Measurements from ENCODE around the gene CCDC24.

Gene CCDC24

GRCh38 chr1:43982241-43982640 lies 9.2 kb upstream of the CCDC24 start:
- no peaks in the 10 kb centered on the region for H4K20me1 ChIP-seq (ENCODE audit: insufficient read depth, low read length)
- peaks cover 10% of the 10 kb centered on the region; the same call in 1 of the 2 replicates for H3F3A ChIP-seq (ENCODE audit: insufficient read depth, low read length)
- H3K4me2 ChIP-seq (ENCODE audit: low read depth, low read length) = no peak overlapping the region
- no peak overlapping the region for H3K9ac ChIP-seq (ENCODE audit: low read length)
- peaks cover 25% of the 10 kb centered on the region for H3K79me2 ChIP-seq (ENCODE audit: low read length)
- no peaks in the 10 kb centered on the region for H3K27me3 ChIP-seq (replicated peaks; ENCODE audit: insufficient read depth, low read length)
- H3K36me3 ChIP-seq (replicated peaks; ENCODE audit: insufficient read depth, low read length) = no peaks in the 10 kb centered on the region
- DNase-seq = no peak
- H3K9me3 ChIP-seq (replicated peaks; ENCODE audit: insufficient read depth, low read length) = no peaks in the 10 kb centered on the region
- no peaks in the 10 kb centered on the region for H3K9me2 ChIP-seq (replicated peaks; ENCODE audit: insufficient read depth, low read length)
- H2AFZ ChIP-seq (ENCODE audit: low read length) = no peak overlapping the region
- TF ChIP-seq EZH2phosphoT487 (IDR thresholded peaks at IDR 0.05; ENCODE audit: low read length) (no peak), EZH2 (optimal IDR thresholded peaks at IDR 0.05; ENCODE audit: low read depth, low read length) (no peak), CTCF (IDR thresholded peaks at IDR 0.05; ENCODE audit: low read length) (no peak)
- peaks cover 14% of the 10 kb centered on the region; the same call in 1 of the 2 replicates for H3K4me1 ChIP-seq (ENCODE audit: low read length)
- no peak overlapping the region for H3K27ac ChIP-seq (ENCODE audit: low read length)
- H3K4me3 ChIP-seq (ENCODE audit: low read length) = no peak overlapping the region

- Histone ChIP-seq H3K4me1 (ENCODE audit: low read length) (peaks cover 12% of the 10 kb centered on the region; the same call in 1 of the 2 replicates), H4K20me1 (ENCODE audit: insufficient read depth, low read length) (no peaks in the 10 kb centered on the region)
These were observed 8.6 kb upstream of the CCDC24 start for GRCh38 chr1:43982808-43983207.

GRCh38 chr1:43983253-43983899 lies 8.0 kb upstream of the CCDC24 start:
- Histone ChIP-seq H3K79me2 (ENCODE audit: low read length) (peaks cover 18% of the 10 kb centered on the region), H3K4me2 (ENCODE audit: low read depth, low read length) (no peak overlapping the region), H3K27me3 (replicated peaks; ENCODE audit: insufficient read depth, low read length) (no peaks in the 10 kb centered on the region), H3K4me3 (ENCODE audit: low read length) (no peak overlapping the region), H3K9ac (ENCODE audit: low read length) (no peak overlapping the region), H3K9me3 (replicated peaks; ENCODE audit: insufficient read depth, low read length) (no peaks in the 10 kb centered on the region), H3K27ac (ENCODE audit: low read length) (no peak overlapping the region), H4K20me1 (ENCODE audit: insufficient read depth, low read length) (no peaks in the 10 kb centered on the region), H3F3A (ENCODE audit: insufficient read depth, low read length) (peaks cover under 1% of the 10 kb centered on the region; the same call in 1 of the 2 replicates), H3K9me2 (replicated peaks; ENCODE audit: insufficient read depth, low read length) (no peaks in the 10 kb centered on the region), H3K36me3 (replicated peaks; ENCODE audit: insufficient read depth, low read length) (no peaks in the 10 kb centered on the region), H3K4me1 (ENCODE audit: low read length) (peaks cover 6% of the 10 kb centered on the region; the same call in 1 of the 2 replicates), H2AFZ (ENCODE audit: low read length) (no peak overlapping the region)
- no peak for TF ChIP-seq CTCF (IDR thresholded peaks at IDR 0.05; ENCODE audit: low read length)
- no peak for TF ChIP-seq EZH2 (optimal IDR thresholded peaks at IDR 0.05; ENCODE audit: low read depth, low read length)
- TF ChIP-seq EZH2phosphoT487 (IDR thresholded peaks at IDR 0.05; ENCODE audit: low read length) = no peak
- DNase-seq = no peak

More at GRCh38 chr1:43982808-43983207, 8.6 kb upstream of the CCDC24 start:
- no peak for DNase-seq
- H3K27me3 ChIP-seq (replicated peaks; ENCODE audit: insufficient read depth, low read length) = no peaks in the 10 kb centered on the region
- H3K4me3 ChIP-seq (ENCODE audit: low read length) = no peak overlapping the region
- H3K4me2 ChIP-seq (ENCODE audit: low read depth, low read length) = no peak overlapping the region
- no peaks in the 10 kb centered on the region for H3K9me3 ChIP-seq (replicated peaks; ENCODE audit: insufficient read depth, low read length)
- H3K9me2 ChIP-seq (replicated peaks; ENCODE audit: insufficient read depth, low read length) = no peaks in the 10 kb centered on the region
- H3K9ac ChIP-seq (ENCODE audit: low read length) = no peak overlapping the region
- no peak for TF ChIP-seq EZH2 (optimal IDR thresholded peaks at IDR 0.05; ENCODE audit: low read depth, low read length)
- TF ChIP-seq CTCF (IDR thresholded peaks at IDR 0.05; ENCODE audit: low read length) = no peak
- TF ChIP-seq EZH2phosphoT487 (IDR thresholded peaks at IDR 0.05; ENCODE audit: low read length) = no peak
- no peaks in the 10 kb centered on the region for H3K36me3 ChIP-seq (replicated peaks; ENCODE audit: insufficient read depth, low read length)
- H3F3A ChIP-seq (ENCODE audit: insufficient read depth, low read length) = peaks cover 6% of the 10 kb centered on the region; the same call in 1 of the 2 replicates
- no peak overlapping the region for H2AFZ ChIP-seq (ENCODE audit: low read length)
- peaks cover 20% of the 10 kb centered on the region for H3K79me2 ChIP-seq (ENCODE audit: low read length)
- H3K27ac ChIP-seq (ENCODE audit: low read length) = no peak overlapping the region

Measured in MM.1S (cell line).